Measurements from ENCODE around the gene TMEM225B.
"Not testable (repeated sequence)": the region's sequence is repeated elsewhere in the genome, so short reads cannot be mapped to it uniquely, and the experiment has no call there.

The TMEM225B gene

DNA sequence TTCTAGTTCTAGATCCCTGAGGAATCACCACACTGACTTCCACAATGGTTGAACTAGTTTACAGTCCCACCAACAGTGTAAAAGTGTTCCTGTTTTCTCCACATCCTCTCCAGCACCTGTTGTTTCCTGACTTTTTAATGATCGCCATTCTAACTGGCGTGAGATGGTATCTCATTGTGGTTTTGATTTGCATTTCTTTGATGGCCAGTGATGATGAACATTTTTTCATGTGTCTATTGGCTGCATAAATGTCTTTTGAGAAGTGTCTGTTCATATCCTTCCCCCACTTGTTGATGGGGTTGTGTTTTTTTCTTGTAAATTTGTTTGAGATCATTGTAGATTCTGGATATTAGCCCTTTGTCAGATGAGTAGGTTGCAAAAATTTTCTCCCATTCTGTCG is 56.6 kb downstream of the TMEM225B start:
- not testable (repeated sequence) for DNase-seq (ENCODE audit: low read depth in 3 of 3)

DNA sequence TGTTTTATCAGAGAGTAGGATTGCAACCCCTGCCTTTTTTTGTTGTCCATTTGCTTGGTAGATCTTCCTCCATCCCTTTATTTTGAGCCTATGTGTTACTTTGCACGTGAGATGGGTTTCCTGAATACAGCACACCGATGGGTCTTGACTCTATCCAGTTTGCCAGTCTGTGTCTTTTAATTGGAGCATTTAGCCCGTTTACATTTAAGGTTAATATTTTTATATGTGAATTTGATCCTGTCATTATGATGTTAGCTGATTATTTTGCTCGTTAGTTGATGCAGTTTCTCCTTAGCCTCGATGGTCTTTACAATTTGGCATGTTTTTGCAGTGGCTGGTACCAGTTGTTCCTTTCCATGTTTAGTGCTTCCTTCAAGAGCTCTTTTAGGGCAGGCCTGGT is 59.8 kb downstream of the TMEM225B start:
- not testable (repeated sequence) for DNase-seq (ENCODE audit: low read depth in 3 of 3)
